ENCODE results near the gene WSB1.

The WSB1 gene

GRCh38 chr17:27332485-27333409 lies 38.8 kb downstream of the WSB1 start:
- DNase-seq (ENCODE audit: low read depth, low spot score), result peak; percentile 81
- peak overlapping the region; percentile 92 for H3K27ac ChIP-seq

GRCh38 chr17:27333410-27333980 lies 39.6 kb downstream of the WSB1 start:
- DNase-seq (ENCODE audit: low read depth, low spot score), result no peak
- peak overlapping the region; percentile 92 for H3K27ac ChIP-seq

- no peak overlapping the region for H3K27ac ChIP-seq
- no peak for DNase-seq (ENCODE audit: low read depth, low spot score)
Measured at GRCh38 chr17:27336184-27336583, 42.3 kb downstream of the WSB1 start.

- no peak overlapping the region for H3K27ac ChIP-seq
Measured at GRCh38 chr17:27338536-27338985, 44.6 kb downstream of the WSB1 start.

GRCh38 chr17:27339198-27339835 lies 45.4 kb downstream of the WSB1 start:
- no peak for DNase-seq (ENCODE audit: low read depth, low spot score)
- H3K27ac ChIP-seq, result peak overlapping the region; percentile 59

More at GRCh38 chr17:27338536-27338985, 44.6 kb downstream of the WSB1 start:
- no peak for DNase-seq (ENCODE audit: low read depth, low spot score)

- H3K27ac ChIP-seq, result peak overlapping the region; percentile 59
- no peak for DNase-seq (ENCODE audit: low read depth, low spot score)
Measured at GRCh38 chr17:27339836-27340550, 46.1 kb downstream of the WSB1 start.

- DNase-seq (ENCODE audit: low read depth, low spot score), result no peak
- H3K27ac ChIP-seq, result peak overlapping the region; percentile 59
Measured at GRCh38 chr17:27340575-27340974, 46.7 kb downstream of the WSB1 start.

GRCh38 chr17:27341041-27341471 lies 47.1 kb downstream of the WSB1 start:
- H3K27ac ChIP-seq, result peak overlapping the region; percentile 59
- DNase-seq (ENCODE audit: low read depth, low spot score), result no peak

GRCh38 chr17:27342059-27342458 lies 48.1 kb downstream of the WSB1 start:
- no peak for DNase-seq (ENCODE audit: low read depth, low spot score)
- no peak overlapping the region for H3K27ac ChIP-seq

- H3K27ac ChIP-seq, result no peak overlapping the region
- DNase-seq (ENCODE audit: low read depth, low spot score), result no peak
Measured at GRCh38 chr17:27343294-27343693, 49.4 kb downstream of the WSB1 start.

GRCh38 chr17:27343977-27344607 lies 50.2 kb downstream of the WSB1 start:
- no peak overlapping the region for H3K27ac ChIP-seq
- DNase-seq (ENCODE audit: low read depth, low spot score), result no peak

- no peak for DNase-seq (ENCODE audit: low read depth, low spot score)
- peak overlapping the region; percentile 40 for H3K27ac ChIP-seq
Measured at GRCh38 chr17:27345141-27345904, 51.4 kb downstream of the WSB1 start.

GRCh38 chr17:27346228-27346899 lies 52.5 kb downstream of the WSB1 start:
- DNase-seq (ENCODE audit: low read depth, low spot score), result no peak
- H3K27ac ChIP-seq, result no peak overlapping the region

GRCh38 chr17:27348196-27348595 lies 54.3 kb downstream of the WSB1 start:
- DNase-seq (ENCODE audit: low read depth, low spot score), result no peak
- no peak overlapping the region for H3K27ac ChIP-seq

GRCh38 chr17:27349540-27350021 lies 55.7 kb downstream of the WSB1 start:
- peak overlapping the region; percentile 27 for H3K27ac ChIP-seq
- DNase-seq (ENCODE audit: low read depth, low spot score), result no peak

GRCh38 chr17:27351759-27352158 lies 57.8 kb downstream of the WSB1 start:
- H3K27ac ChIP-seq, result peak overlapping the region; percentile 89
- no peak for DNase-seq (ENCODE audit: low read depth, low spot score)

- peak overlapping the region; percentile 89 for H3K27ac ChIP-seq
- no peak for DNase-seq (ENCODE audit: low read depth, low spot score)
Measured at GRCh38 chr17:27352448-27353032, 58.6 kb downstream of the WSB1 start.

- H3K27ac ChIP-seq, result peak overlapping the region; percentile 89
- no peak for DNase-seq (ENCODE audit: low read depth, low spot score)
Measured at GRCh38 chr17:27353033-27353460, 59.1 kb downstream of the WSB1 start.
